DND-41 (cell line): ENCODE data around the gene SREK1IP1.

ENCODE experiments used
- CTCF ChIP-seq: IDR thresholded peaks from 2 replicates; pipeline ENCODE4 v1.5.1; 2012; ENCODE audit warnings: borderline replicate concordance, low read length, moderate library complexity, mild to moderate bottlenecking; ENCODE audit not compliant: poor library complexity, severe bottlenecking; ENCODE audit errors: extremely low read depth
- EZH2 ChIP-seq: IDR thresholded peaks from 3 replicates; pipeline ENCODE4 v1.6.1; 2012; ENCODE audit warnings: borderline replicate concordance, low read depth, mild to moderate bottlenecking, moderate library complexity, low read length, inconsistent platforms; ENCODE audit not compliant: severe bottlenecking

- TF ChIP-seq CTCF = peak; percentile 23
- no peak for TF ChIP-seq EZH2
These were observed 88.2 kb downstream of the SREK1IP1 start for GRCh38 chr5:64680289-64680688.
